ENCODE data around the gene MED27.

GRCh38 chr9:132066511-132066910 lies 13.2 kb downstream of the MED27 start:
- TF ChIP-seq, protein P1, sequence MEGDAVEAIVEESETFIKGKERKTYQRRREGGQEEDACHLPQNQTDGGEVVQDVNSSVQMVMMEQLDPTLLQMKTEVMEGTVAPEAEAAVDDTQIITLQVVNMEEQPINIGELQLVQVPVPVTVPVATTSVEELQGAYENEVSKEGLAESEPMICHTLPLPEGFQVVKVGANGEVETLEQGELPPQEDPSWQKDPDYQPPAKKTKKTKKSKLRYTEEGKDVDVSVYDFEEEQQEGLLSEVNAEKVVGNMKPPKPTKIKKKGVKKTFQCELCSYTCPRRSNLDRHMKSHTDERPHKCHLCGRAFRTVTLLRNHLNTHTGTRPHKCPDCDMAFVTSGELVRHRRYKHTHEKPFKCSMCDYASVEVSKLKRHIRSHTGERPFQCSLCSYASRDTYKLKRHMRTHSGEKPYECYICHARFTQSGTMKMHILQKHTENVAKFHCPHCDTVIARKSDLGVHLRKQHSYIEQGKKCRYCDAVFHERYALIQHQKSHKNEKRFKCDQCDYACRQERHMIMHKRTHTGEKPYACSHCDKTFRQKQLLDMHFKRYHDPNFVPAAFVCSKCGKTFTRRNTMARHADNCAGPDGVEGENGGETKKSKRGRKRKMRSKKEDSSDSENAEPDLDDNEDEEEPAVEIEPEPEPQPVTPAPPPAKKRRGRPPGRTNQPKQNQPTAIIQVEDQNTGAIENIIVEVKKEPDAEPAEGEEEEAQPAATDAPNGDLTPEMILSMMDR (IDR thresholded peaks at IDR 0.05; ENCODE audit: borderline replicate concordance, extremely low read depth, low read length, poor library complexity, severe bottlenecking), result no peak
- TF ChIP-seq EZH2 (IDR thresholded peaks at IDR 0.05; ENCODE audit: borderline replicate concordance, low read depth, low read length, severe bottlenecking), result no peak

Data from DND-41 (cell line).